ENCODE results near the gene HERC2.

The HERC2 gene

DNA sequence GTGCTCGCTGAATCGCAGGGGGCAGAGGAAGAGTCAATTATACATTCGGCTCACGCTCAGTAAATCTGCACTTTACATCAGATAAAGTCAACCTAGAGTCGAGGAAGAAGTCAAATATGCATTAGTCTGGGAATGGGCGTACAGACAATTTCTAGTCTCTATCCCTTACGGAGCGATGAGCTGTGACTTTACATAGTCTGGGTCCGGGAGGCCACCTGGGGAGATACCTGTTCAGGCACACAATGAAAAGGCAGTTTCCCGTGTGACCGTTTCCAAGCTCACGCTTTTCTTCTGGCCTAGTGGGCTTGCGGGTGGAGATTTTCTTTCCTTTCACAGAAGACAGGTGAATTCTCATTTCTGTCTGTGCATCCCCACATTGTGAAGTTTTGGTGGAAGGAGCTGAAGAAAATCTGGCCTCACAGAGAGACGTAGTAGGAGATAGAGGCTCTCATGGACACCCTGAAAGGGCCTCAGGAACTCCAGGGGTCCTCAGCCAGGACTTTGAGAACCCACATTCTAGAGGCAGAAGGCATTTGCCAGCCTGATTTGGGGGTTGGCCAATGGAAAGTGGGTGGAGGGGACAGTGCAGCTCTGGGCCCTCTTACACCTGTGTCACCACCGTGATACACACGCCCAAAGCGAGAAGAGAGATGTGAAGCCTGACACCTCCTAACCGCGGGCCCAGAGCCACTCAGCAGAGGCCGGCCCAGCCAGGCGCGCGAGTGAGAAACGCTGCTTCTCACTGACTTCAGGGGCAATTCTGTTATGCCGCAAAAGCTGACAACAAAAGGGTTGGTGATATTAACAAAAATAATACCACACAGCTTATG lies 212.1 kb downstream of the HERC2 start:
- no peak for DNase-seq

DNA sequence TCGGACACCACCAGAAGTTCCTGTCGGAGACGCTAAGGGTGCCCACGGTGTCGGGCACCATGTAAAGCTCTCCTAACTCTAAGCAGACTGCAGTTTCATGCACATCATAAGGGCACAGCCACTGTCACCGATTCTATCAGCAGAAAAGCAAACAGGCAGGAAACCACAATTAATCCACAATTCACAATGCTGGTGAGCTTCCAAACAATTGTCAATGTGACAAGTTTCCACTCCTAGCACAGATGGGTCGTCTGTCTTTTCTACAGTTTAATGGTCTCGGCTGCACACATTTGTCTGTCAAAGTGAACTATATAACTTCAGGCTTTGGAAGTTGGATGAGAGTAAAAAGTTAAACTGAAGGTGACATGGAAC lies 214.1 kb downstream of the HERC2 start:
- DNase-seq: no peak

DNA sequence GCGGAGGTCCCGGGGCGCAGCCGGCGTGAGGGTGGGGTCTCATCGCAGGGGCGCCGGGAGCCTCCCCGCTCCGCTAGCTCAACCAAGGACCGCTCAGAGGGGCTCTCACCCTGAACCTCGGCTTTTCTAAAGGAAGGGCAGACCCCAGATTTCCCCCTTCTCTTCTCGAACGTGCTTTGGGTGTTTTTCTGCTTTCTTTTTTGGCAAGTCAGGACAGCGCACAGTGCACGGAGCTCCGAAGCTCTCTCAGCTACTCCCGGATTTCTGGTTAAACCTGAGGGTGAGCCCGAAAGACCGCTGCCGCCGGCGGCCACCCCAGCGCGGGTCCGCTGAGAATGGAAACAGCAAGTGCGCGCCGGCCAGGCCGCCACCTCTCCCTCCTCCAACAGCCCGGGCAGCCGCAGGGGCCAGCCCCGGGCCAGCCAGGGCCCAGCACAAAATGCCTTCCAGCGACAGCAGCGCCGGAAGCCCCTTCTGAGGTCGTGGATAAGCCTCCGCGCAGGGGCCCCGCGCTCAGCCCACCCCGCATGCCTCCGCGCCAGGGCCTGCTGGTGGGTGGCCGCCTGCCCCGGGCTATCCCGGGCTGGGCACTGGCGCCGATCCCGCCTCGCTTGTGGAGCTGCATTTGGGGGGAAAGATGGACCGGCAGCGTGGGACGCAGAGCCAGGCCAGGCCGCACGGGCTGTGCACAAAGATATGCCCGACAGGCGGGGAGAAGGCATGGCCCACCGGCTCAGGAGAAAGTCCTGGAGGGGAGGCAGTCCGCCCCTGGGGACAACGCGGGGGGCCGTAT lies 214.7 kb downstream of the HERC2 start:
- peak in 1 of 4 experiments; percentile 18 for DNase-seq

DNA sequence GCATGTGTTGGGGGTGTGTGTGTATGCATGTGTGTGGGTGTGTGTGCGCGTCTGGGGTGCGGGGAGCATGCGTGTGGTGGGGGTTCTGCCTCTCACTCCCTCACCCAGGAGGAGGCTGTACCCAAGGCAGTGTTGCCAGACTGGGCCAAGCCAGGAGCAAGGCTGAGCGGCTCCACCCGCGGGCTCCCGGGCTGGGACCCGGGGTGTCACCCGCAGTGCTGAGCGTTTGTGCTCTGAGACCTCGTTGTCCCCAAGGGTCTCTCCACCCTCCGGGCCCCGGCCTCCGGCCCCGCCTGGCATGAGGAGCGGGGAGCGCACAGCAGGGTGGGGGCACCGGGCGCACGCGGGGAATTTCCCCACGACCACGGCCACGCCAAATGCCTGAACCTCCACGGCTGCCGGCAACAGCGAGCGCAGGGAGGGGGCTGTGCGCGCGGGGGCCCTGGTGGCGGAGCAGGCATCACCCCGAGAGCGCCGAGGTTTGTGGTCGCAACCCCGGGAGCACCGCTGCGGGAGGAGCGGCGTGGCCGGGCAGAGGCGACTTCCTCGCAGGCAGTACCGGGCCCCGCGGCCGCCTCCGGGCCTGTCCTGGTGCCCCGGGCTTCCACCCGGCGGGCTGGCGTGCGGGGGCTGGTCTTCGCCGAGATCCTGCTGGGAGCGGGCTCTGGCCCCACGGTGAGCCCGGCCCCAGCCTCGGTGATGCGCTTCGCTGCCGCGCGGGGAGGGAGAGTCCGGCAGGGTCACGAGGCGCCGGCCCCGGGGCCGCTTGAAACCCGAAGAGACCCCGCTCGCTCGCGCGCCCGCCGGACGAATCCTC lies 215.5 kb downstream of the HERC2 start:
- DNase-seq: peak in 2 of 4 experiments; percentile 28 to 52

DNA sequence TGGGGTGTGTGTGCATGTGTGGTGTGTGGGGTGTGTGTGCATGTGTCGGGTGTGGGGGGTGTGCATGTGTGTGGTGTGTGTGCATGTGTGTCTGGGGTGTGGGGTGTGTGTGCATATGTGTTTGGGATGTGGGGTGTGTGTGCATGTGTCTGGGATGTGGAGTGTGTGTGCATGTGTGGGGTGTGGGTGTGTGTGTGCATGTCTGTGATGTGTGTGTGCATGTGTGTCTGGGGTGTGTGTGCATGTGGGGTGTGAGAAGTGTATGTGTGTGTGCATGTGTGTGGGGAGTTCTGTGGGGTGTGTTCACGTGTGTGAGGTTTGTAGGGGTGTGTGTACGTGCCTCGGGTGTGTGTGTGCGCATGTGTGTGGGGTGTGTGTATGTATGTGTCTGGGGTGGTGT lies 216.2 kb downstream of the HERC2 start:
- no peak for DNase-seq

DNA sequence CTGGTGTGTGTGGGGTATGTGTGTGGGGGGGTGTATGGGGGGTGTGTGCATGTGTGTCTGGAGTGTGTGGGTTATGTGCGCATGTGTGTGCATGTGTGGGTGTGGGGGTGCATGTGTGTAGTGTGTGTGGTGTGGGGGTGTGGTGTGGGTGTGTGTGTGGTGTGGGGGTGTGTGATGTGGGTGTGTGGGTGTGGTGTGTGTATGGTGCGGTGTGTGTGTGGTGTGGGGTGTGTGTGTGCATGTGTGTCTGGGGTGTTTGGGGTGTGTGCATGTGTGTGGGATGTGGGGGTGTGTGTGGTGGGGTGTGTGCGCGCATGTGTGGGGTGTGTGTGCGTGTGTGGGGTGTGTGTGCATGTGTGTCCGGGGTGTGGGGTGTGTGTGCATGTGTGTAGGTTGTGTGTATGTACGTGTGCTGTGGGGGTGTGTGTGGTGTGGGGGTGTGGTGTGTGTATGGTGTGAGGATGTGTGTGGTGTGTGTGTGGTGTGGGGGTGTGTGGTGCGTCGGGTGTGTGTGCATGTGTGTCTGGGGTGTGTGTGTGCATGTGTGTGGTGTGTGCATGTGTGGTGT lies 216.7 kb downstream of the HERC2 start:
- DNase-seq: no peak

DNA sequence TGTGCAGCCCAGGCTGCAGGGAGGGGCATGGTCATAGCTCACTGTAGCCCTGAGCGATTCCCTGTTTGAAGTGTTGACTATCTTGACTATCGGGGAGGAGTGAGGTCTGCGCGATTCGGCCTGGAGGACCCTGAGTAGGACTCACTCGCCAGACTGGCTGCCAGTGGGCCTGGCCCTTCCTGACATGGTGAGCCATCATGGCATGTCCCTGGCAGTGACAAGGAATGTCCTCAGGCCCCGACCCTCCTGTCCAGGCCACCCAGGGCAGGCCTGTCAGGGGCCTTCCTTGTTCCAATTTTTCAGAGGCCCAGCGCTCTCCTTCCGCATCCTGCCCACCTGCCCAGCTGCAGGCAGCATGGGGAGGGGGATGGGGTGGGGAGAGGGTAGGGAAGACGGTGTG lies 217.7 kb downstream of the HERC2 start:
- no peak for DNase-seq

DNA sequence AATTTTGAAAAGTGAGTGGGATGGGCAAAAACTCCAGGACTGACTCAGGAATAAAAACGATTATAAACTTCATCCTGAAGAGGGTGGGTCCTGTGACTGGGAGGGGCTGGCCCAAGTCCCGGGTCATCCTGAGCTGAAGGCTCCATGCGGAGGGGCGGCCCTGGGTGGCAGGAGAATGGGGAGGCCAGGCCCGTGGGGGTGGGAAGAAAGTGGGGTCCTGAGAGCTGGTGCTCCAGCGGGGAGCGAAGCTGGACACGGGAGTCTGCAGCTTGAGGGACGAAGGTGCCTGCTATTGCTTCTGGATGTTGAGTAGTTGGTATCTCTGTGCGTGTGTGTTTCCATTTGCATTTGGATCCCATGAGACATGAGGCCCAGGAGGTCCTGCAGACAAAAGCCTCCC lies 218.1 kb downstream of the HERC2 start:
- DNase-seq: no peak

DNA sequence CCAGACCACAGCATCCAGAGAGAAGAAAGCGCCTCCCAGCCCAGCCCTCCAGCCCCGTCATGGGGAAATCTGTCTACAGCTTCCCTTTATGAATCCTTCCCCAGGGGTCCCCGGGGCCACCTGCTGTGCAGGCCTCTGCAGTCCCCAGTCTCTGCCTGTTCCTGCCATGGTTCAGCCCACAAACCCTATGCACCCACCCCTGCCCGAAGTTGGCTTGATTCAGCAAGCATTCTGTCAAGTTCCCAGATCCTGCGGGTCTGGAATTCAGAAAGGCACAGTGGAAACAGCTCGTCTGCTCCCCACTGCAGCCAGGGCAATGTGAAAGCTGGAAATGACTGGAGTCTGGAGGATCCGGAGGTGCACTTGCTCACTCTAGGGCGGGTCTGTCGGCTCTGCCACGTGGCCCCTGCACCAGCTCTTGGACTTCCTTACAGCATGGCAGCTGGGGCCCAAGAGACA lies 220.0 kb downstream of the HERC2 start:
- no peak for DNase-seq

DNA sequence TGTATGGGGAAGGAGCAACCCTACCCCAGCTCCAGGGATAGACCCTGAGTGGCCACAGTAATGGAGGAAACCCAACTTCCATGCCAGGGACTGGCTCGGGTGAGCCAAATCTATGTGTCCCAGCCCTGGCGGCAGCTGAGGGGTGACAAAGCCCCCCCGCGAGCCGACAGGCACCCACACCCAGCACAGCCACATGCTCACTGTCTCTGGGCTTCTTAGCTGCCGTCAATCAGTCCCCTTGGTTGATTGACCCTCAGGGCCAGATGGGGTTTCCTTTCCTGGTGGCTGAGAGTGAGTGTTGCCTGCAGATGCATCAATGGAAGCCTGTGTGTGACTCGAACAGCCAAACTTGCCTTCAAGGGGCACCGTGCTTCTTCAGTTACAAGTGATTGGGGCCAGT lies 220.8 kb downstream of the HERC2 start:
- DNase-seq: no peak

DNA sequence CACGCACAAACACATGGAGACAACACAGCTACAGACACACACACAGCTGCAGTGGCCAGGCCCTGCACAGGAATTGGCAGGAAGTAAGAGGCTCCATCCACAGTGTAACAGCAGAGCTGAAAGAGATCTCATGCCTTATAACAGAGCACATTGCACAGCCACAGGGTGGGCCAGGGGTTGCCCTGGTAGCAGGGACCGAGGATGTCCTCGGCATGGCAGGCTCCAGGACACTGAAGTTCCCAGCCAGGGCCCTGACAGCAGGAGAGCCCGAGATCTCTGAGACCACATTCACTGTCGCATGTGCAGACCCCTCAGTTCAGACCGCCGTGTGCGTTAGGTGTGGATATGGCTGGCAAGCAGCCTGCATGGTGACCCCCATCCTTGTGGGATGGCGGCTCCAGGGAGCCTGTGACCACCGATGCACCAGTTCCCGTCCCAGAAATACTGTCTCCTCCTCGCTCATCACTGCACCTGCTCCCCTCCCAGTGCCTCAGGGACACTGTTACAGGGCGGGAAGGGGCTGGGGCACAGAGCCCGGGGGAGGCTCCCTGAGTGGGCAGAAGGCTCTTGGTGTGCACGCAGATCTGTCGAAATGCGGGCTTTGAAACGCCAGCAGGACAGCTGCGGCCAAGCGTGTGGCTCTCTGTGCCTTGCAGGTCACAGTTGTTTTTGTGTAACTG lies 221.3 kb downstream of the HERC2 start:
- no peak for DNase-seq

DNA sequence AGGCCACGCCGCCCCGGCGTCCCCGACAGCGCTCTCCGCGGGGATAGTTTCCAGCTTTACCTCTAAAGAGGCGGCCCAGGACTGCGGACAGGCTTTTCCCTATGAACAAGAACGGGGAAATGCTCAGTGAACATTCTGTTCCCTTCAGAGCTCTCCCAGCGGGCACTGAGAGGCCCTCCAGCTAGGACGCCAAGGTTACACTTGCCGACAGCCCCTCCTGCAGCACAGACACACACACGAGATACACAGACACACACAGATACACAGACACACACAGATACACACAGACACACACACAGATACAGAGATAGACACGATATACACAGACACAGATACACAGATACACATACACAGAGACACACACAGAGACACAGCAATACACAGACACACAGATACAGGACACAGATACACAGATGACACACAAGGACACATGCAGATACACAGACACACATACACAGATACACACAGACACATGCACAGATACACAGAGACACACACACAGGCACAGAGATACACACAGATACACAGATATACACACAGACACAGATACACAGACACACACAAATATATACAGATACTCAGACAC lies 222.3 kb downstream of the HERC2 start:
- DNase-seq: no peak

DNA sequence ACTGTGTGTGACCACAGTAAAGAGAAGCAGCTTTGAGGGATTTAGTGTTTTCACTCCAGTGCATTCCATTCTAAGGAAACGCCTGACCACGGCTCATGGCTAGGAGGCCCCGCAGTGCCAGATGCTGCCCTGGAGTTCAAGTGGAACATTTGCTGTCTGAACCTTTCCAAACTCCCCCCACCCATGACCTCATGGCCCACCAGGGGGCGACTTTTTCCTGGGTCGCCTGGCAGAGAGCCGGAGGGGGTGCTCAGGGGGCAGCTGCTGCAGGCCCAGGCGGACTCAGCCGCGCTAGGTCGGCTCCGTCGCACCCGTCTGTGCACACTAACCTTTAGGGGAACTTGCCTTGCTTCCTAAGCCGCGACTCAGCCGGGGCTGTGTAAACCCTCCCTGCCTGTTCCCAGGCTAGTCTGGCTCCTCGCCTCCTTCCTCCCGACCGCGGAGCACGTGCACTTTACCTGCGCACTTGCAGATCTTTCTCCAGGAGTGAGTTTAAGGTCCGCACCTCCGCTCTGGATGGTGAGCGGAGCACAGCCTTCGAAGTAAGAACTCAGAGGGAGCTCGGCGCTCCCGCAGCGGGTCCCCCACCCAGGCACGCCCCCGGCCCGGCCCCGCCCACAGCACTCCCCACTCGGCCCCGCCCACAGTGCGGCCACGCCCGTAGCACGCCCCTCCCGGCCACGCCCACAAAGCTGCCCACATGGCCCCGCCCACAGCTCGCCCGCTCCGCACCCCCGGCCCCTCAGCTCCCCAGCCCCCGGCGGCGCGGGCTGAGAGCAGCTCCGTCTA lies 223.0 kb downstream of the HERC2 start, which contains the start of gene OCA2:
TSS of gene OCA2 (minus strand) at position 550 of the 789 bp plus-strand sequence. CDS start 17,441 bp downstream, outside the sequence.
- DNase-seq: peak; percentile 24 to 60 (median 48)

DNA sequence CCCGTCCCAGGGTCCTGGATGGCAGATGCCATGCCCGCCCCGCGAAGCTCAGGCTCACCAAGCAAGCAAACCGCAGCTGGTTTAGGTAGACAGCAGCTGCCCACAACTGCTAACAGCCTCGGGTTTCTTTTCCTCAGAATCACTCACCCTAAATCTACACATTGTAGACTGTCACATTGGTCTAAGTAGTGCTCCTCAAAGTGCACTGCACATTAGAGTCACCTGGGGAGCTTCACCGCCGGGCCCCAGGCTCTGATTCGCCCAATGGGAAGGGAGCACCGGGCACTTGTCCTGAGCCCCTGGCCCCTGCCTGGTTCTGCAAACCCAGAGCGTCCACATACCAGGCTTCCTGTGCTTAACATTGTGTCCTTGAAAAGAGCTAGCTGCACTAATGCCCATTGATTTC lies 223.6 kb downstream of the HERC2 start:
- no peak for DNase-seq

DNA sequence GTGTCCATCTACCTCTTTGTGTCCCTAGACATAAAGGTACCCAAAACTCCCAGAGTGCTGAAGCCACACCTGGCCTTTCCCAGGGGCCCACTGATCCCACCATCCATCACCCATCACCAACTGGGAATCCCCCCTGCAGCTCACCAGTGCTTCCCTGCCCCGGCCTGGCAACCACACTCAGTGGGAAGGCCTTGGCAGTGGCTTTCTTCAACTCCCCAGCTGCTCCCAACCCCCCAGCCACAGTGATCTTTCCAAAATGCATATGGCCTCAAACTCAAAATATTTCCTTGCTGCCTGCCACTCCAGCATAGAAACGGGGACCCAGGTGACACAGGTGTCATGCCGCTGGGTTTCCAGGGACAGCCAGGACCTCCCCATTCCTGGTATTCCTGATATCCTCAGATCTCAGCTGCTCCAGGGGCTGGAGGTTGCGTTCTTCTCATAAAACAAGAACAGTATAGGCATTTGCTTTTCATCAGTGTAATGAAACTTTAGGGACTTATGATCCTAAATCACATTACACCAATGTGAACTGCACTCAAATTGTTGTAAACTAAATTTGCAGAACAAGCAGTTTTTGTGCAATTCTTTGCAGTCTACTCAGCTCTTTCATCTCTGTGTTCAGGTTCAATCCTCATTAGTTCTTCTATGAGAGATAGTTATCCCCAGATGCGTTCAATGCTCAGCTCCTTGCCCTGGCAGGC lies 224.2 kb downstream of the HERC2 start:
- no peak for DNase-seq

DNA sequence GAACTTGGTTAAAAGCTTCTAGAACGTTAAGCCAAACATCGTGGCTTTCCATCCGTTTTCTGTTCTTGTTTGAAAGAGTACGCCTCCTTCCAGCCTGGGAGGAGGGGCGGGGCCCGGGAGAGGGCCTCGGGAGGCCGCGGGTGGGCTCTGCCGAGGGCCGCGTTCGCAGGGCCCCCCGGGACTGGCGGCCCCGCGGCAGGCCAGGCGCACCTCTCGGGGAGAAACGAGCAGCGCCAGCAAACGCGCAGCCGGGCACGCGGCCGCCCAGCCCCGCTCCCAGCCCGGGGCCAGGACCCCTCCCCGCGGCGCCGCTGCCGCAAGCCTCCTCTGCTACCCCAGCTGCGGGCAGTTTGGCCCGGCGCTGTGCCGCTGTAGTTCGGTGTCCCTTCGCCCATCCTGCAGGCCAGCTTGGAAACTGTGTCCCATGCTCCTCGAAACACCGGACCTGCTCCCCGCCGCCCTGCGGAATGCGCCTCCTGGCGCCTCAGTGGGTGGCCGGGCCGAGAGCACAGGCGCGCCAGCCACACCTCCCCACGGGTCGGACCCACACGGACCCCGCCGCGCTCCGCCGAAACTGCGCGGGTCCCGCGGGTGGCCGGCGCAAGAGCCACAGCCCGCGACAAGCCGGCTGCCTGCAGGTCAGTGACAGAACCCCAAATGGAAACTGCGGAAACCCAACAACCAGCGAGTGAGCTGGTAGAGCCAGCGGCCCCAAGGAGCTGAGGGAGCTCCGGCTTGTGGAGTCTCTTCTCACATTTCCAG lies 225.1 kb downstream of the HERC2 start:
- DNase-seq: peak in 1 of 4 experiments; percentile 37

DNA sequence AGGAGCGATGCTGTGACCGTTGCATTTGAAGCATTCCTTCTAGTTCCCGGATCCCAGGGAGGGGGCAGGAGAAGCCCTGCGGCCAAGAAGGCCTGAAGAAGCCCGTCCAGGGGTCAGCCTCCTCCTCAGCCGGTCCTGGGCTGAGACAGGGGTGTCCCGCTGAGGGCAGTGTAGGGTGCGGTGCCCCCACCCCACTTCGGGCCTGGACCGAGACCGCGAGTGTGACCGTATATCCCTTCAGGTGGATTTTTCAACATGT lies 225.6 kb downstream of the HERC2 start:
- DNase-seq: peak in 1 of 4 experiments; percentile 2

DNA sequence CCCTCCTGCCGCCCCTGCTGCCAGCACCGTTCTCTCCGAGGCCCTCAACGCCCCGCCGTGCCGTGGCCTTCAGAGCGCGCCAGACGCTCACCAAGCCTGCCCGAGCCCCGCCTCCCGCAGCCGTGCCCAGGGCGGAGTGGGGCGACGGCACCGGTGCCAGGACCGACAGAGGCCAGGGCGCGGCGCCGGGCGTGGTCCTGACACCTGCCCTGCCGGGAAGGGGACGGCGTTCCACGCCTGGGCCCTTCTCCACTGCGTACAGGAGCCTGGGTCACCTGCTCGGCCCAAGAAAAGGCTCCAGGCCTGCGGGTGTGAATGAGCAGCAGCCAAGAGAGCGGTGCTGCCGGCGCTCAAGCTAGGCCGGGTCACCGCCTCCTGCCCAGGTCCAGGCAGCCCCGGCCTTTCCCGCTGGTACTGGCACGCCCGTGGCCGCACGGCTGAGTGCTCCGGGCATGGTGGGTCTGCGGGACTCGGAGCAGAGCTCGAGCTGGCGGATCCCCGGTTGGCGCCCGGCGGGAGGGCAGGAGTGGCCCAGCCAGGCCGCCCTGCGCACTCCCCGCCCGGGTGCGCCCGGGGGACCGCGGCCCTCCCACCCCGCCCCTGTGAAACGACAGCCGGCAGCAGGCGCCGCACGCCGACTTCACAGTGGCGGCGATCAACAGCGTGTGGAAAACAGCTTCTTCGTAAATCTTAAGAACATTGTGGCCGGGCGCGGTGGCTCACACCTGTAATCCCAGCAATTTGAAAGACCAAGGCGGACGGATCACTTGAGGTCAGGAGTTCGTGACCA lies 227.1 kb downstream of the HERC2 start:
- peak in 1 of 4 experiments; percentile 36 for DNase-seq

Data from suppressor macrophage (primary cell).